HepG2 (cell line): ENCODE results near the gene MINDY2. TPM values are rescaled to one million over a fixed set of nuclear protein-coding genes. Genes with fewer than 3 reads are reported as not detected.
A peak's percentile ranks its signal among the peaks of the same experiment; 100 is the strongest.

Source experiments
- HNRNPK ChIP-seq: fragments of 200-400 bp; formaldehyde crosslinking; IDR thresholded peaks from 2 replicates; pipeline ENCODE4 v1.6.1; 2018; ENCODE audit warnings: low read length, low read depth, moderate library complexity, mild to moderate bottlenecking; ENCODE audit not compliant: poor library complexity, severe bottlenecking
- JUNB ChIP-seq: sonication (generic); formaldehyde crosslinking; IDR thresholded peaks from 2 replicates; pipeline ENCODE4 v1.8.0; 2022; ENCODE audit warnings: missing genetic modification reagents, mild to moderate bottlenecking, borderline replicate concordance
- KDM5B ChIP-seq: sonication (generic); formaldehyde crosslinking; IDR thresholded peaks from 2 replicates; pipeline ENCODE4 v1.4.0; 2020; ENCODE audit warnings: missing genetic modification reagents, mild to moderate bottlenecking, borderline replicate concordance
- MLLT10 ChIP-seq: sonication (generic); formaldehyde crosslinking; IDR thresholded peaks from 2 replicates; pipeline ENCODE4 v1.4.0; 2020; ENCODE audit warnings: missing genetic modification reagents
- MZF1 ChIP-seq: sonication (generic); formaldehyde crosslinking; IDR thresholded peaks from 2 replicates; pipeline ENCODE4 v1.8.1; 2023; ENCODE audit warnings: mild to moderate bottlenecking, missing genetic modification reagents, borderline replicate concordance
- NRL ChIP-seq: sonication (generic); formaldehyde crosslinking; IDR thresholded peaks from 2 replicates; pipeline ENCODE4 v1.5.0; 2020; ENCODE audit warnings: missing genetic modification reagents, mild to moderate bottlenecking, moderate library complexity, borderline replicate concordance
- RERE ChIP-seq: IDR thresholded peaks from 2 replicates; pipeline ENCODE4 v1.6.1; 2016; ENCODE audit warnings: low read depth, missing genetic modification reagents, missing compliant biosample characterization
- SKI ChIP-seq: fragments of 450-650 bp; IDR thresholded peaks from one replicate; pipeline ENCODE4 v1.6.1; 2018; ENCODE audit warnings: mild to moderate bottlenecking; ENCODE audit not compliant: partially characterized antibody
- YEATS4 ChIP-seq: sonication (generic); formaldehyde crosslinking; IDR thresholded peaks from 2 replicates; pipeline ENCODE4 v1.4.0; 2020; ENCODE audit warnings: missing genetic modification reagents, borderline replicate concordance
- ZNF124 ChIP-seq: sonication (generic); formaldehyde crosslinking; IDR thresholded peaks from 2 replicates; pipeline ENCODE4 v1.4.0; 2020; ENCODE audit warnings: missing genetic modification reagents
- ZNF20 ChIP-seq: sonication (generic); formaldehyde crosslinking; IDR thresholded peaks from 2 replicates; pipeline ENCODE4 v1.4.0; 2020; ENCODE audit warnings: mild to moderate bottlenecking, moderate library complexity, missing genetic modification reagents
- ZNF484 ChIP-seq: sonication (generic); formaldehyde crosslinking; IDR thresholded peaks from 2 replicates; pipeline ENCODE4 v1.5.1; 2020; ENCODE audit warnings: mild to moderate bottlenecking, low read depth, missing genetic modification reagents, borderline replicate concordance
- ZNF678 ChIP-seq: sonication (generic); formaldehyde crosslinking; IDR thresholded peaks from 2 replicates; pipeline ENCODE4 v1.4.0; 2020; ENCODE audit warnings: mild to moderate bottlenecking, missing genetic modification reagents
- ZNF781 ChIP-seq: sonication (generic); formaldehyde crosslinking; IDR thresholded peaks from 2 replicates; pipeline ENCODE4 v1.5.1; 2020; ENCODE audit warnings: borderline replicate concordance, mild to moderate bottlenecking, missing genetic modification reagents; ENCODE audit errors: not compliant biosample characterization
- ZNF792 ChIP-seq: IDR thresholded peaks from 2 replicates; pipeline ENCODE4 v1.6.1; 2016
- ZNF879 ChIP-seq: sonication (generic); formaldehyde crosslinking; IDR thresholded peaks from 2 replicates; pipeline ENCODE4 v1.8.1; 2023; ENCODE audit warnings: missing genetic modification reagents
- polyA plus RNA-seq, 8 experiments: library from polyadenylated mRNA; depleted of rRNA in 3 of 8; stranded (reverse) in 7 of 8; unstranded in 1 of 8; fragments of >200 nt; fragmentation: Illumina TruSeq in 4 of 8; extraction: Trizol in 4 of 8; gene quantifications; 2 replicates each; pipeline versions ENCODE4 v1.2.1 to v1.2.3, GENCODE V29; 2011 to 2016; ENCODE audit warnings: low read depth in 4 of 8, missing spikeins in 1 of 8, mixed read lengths in 1 of 8; ENCODE audit not compliant: insufficient read depth in 1 of 8
- total RNA-seq, 5 experiments: library from RNA; depleted of rRNA; stranded (reverse); fragments of >200 nt; fragmentation: Illumina TruSeq; extraction: Trizol; gene quantifications; 2 replicates each; pipeline ENCODE4 v1.2.3, GENCODE V29; 2016; ENCODE audit warnings: low read depth in 1 of 5
- TF ChIP-seq, protein P1 (sequence below): sonication (generic); formaldehyde crosslinking; IDR thresholded peaks from 2 replicates; pipeline ENCODE4 v1.8.1; 2023; ENCODE audit warnings: mild to moderate bottlenecking, missing genetic modification reagents
- TF ChIP-seq, protein P2 (sequence below): IDR thresholded peaks from 2 replicates; pipeline ENCODE4 v1.6.1; 2016; ENCODE audit warnings: mild to moderate bottlenecking
- TF ChIP-seq, protein P3 (sequence below): sonication (generic); formaldehyde crosslinking; IDR thresholded peaks from 2 replicates; pipeline ENCODE4 v1.5.0; 2020; ENCODE audit warnings: mild to moderate bottlenecking, missing genetic modification reagents

The MINDY2 gene
- total and polyA plus RNA-seq, 2 of the 13 experiments (the other 11 are each of a cell fraction or from before 2014, with no cell fraction given): 7.2 to 12.6 TPM

DNA sequence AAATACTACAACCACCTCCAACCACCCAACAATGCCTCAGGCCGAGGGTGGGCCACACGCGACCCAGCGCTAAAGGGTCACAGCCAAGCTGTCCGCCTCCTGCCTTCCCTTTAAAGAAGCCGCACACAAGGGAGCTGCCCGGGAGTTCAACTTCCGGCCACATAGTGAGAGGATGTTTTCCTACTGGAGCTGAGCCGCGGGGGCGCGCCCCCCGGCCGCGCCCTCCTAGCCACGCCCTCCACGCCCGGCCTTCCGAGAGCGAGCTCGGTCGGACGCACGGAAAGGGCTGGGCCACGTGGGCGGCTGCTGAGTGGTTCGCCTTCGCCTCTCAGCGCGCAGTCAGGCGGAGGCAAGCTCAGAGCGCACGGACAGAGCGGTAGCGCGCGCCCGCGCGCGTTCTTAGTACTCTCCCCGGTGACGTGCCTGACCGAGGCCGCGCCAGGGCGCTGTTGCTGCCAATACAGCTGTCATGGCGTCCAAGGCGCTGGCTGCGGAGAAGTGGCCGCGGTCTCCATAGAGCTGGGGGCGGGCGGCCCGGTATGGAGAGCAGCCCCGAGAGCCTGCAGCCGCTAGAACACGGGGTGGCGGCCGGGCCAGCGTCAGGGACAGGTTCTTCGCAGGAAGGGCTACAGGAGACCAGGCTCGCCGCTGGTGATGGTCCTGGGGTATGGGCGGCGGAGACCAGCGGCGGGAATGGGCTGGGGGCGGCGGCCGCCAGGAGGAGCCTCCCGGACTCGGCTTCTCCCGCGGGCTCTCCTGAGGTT, at the start of gene MINDY2 (continued):
- TF ChIP-seq MLLT10 (CRISPR knock-in tag): no peak
- TF ChIP-seq SKI: peak; percentile 21
- peak; percentile 86 for TF ChIP-seq YEATS4 (CRISPR knock-in tag)
- TF ChIP-seq ZNF879: peak; percentile 75; the same call in 1 of the 2 replicates
- TF ChIP-seq NRL: peak; percentile 58
- TF ChIP-seq ZNF124: no peak; the same call in 1 of the 2 replicates
- no peak for TF ChIP-seq ZNF20 (CRISPR knock-in tag)
- TF ChIP-seq, protein P1, sequence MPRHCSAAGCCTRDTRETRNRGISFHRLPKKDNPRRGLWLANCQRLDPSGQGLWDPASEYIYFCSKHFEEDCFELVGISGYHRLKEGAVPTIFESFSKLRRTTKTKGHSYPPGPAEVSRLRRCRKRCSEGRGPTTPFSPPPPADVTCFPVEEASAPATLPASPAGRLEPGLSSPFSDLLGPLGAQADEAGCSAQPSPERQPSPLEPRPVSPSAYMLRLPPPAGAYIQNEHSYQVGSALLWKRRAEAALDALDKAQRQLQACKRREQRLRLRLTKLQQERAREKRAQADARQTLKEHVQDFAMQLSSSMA (CRISPR knock-in tag): no peak
- TF ChIP-seq JUNB (CRISPR knock-in tag): no peak
- peak; percentile 76; the same call in 1 of the 2 replicates for TF ChIP-seq KDM5B (CRISPR knock-in tag)
- peak; percentile 36 for TF ChIP-seq HNRNPK
- TF ChIP-seq ZNF781 (CRISPR knock-in tag): peak; percentile 23
- peak; percentile 89 for TF ChIP-seq ZNF792
- peak; percentile 38; the same call in 1 of the 2 replicates for TF ChIP-seq ZNF678
- TF ChIP-seq, protein P2, sequence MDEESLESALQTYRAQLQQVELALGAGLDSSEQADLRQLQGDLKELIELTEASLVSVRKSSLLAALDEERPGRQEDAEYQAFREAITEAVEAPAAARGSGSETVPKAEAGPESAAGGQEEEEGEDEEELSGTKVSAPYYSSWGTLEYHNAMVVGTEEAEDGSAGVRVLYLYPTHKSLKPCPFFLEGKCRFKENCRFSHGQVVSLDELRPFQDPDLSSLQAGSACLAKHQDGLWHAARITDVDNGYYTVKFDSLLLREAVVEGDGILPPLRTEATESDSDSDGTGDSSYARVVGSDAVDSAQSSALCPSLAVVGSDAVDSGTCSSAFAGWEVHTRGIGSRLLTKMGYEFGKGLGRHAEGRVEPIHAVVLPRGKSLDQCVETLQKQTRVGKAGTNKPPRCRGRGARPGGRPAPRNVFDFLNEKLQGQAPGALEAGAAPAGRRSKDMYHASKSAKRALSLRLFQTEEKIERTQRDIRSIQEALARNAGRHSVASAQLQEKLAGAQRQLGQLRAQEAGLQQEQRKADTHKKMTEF (CRISPR knock-in tag): peak; percentile 89
- TF ChIP-seq, protein P3, sequence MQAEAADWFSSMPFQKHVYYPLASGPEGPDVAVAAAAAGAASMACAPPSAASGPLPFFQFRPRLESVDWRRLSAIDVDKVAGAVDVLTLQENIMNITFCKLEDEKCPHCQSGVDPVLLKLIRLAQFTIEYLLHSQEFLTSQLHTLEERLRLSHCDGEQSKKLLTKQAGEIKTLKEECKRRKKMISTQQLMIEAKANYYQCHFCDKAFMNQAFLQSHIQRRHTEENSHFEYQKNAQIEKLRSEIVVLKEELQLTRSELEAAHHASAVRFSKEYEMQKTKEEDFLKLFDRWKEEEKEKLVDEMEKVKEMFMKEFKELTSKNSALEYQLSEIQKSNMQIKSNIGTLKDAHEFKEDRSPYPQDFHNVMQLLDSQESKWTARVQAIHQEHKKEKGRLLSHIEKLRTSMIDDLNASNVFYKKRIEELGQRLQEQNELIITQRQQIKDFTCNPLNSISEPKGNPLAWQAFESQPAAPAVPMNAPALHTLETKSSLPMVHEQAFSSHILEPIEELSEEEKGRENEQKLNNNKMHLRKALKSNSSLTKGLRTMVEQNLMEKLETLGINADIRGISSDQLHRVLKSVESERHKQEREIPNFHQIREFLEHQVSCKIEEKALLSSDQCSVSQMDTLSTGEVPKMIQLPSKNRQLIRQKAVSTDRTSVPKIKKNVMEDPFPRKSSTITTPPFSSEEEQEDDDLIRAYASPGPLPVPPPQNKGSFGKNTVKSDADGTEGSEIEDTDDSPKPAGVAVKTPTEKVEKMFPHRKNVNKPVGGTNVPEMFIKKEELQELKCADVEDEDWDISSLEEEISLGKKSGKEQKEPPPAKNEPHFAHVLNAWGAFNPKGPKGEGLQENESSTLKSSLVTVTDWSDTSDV (CRISPR knock-in tag): no peak
- peak; percentile 25; the same call in 1 of the 2 replicates for TF ChIP-seq RERE
- TF ChIP-seq ZNF484 (CRISPR knock-in tag): no peak
- TF ChIP-seq MZF1 (CRISPR knock-in tag): no peak
